Trophoblast cell (in vitro differentiated cells and primary cell): Measurements from ENCODE around the gene UBXN4.

ENCODE experiments used
- DNase-seq, 2 donors: peaks; one replicate each; pipeline ENCODE4 v3.0.0-alpha.2; 2016
- H2AFZ ChIP-seq: 2 replicates; pipeline ENCODE4 v1.6.1; 2013; ENCODE audit warnings: low read length, moderate library complexity, mild to moderate bottlenecking; ENCODE audit not compliant: insufficient read depth, poor library complexity
- H2AK5ac ChIP-seq: 2 replicates; pipeline ENCODE4 v1.6.1; 2013; ENCODE audit warnings: mild to moderate bottlenecking, low read length
- H2BK120ac ChIP-seq: 2 replicates; pipeline ENCODE4 v1.6.1; 2013; ENCODE audit warnings: low read length, mild to moderate bottlenecking, moderate library complexity; ENCODE audit not compliant: insufficient read depth, poor library complexity
- H2BK12ac ChIP-seq: 2 replicates; pipeline ENCODE4 v1.6.1; 2013; ENCODE audit warnings: mild to moderate bottlenecking, low read length, moderate library complexity
- H2BK5ac ChIP-seq: 2 replicates; pipeline ENCODE4 v1.6.1; 2013; ENCODE audit warnings: low read length, low read depth, moderate library complexity, mild to moderate bottlenecking; ENCODE audit not compliant: poor library complexity
- H3K14ac ChIP-seq: 2 replicates; pipeline ENCODE4 v1.6.1; 2013; ENCODE audit warnings: mild to moderate bottlenecking, low read length
- H3K18ac ChIP-seq: 2 replicates; pipeline ENCODE4 v1.6.1; 2013; ENCODE audit warnings: mild to moderate bottlenecking, low read length
- H3K23ac ChIP-seq: 2 replicates; pipeline ENCODE4 v1.6.1; 2013; ENCODE audit warnings: low read length
- H3K27ac ChIP-seq: 2 replicates; pipeline ENCODE4 v1.5.1; 2013; ENCODE audit warnings: low read depth, mild to moderate bottlenecking, inconsistent platforms, low read length, moderate library complexity
- H3K27me3 ChIP-seq: 2 replicates; pipeline ENCODE4 v1.6.1; 2013; ENCODE audit warnings: inconsistent platforms, mild to moderate bottlenecking, low read length, moderate library complexity; ENCODE audit not compliant: insufficient read depth
- H3K36me3 ChIP-seq, 2 experiments: 1 replicate in 1 of 2; 2 replicates in 1 of 2; pipeline ENCODE4 v1.6.1; 2013; ENCODE audit warnings: low read length in 2 of 2, mild to moderate bottlenecking in 2 of 2, moderate library complexity in 1 of 2; ENCODE audit not compliant: insufficient read depth in 2 of 2, control insufficient read depth in 1 of 2
- H3K4ac ChIP-seq: 2 replicates; pipeline ENCODE4 v1.6.1; 2013; ENCODE audit warnings: low read depth, mild to moderate bottlenecking, low read length, moderate library complexity
- H3K4me1 ChIP-seq, 2 experiments: 1 replicate in 1 of 2; 2 replicates in 1 of 2; pipeline ENCODE4 v1.6.1; 2013; ENCODE audit warnings: low read length in 2 of 2, mild to moderate bottlenecking in 2 of 2, moderate library complexity in 1 of 2; ENCODE audit not compliant: insufficient read depth in 2 of 2, control insufficient read depth in 1 of 2
- H3K4me2 ChIP-seq: 2 replicates; pipeline ENCODE4 v1.6.1; 2013; ENCODE audit warnings: inconsistent platforms, mild to moderate bottlenecking, low read length, moderate library complexity
- H3K4me3 ChIP-seq: 2 replicates; pipeline ENCODE4 v1.5.1; 2013; ENCODE audit warnings: mild to moderate bottlenecking, low read depth, low read length, inconsistent platforms
- H3K79me1 ChIP-seq: one replicate; pipeline ENCODE4 v1.6.1; 2013; ENCODE audit warnings: low read length
- H3K79me2 ChIP-seq: 2 replicates; pipeline ENCODE4 v1.6.1; 2013; ENCODE audit warnings: low read length, mild to moderate bottlenecking; ENCODE audit not compliant: control insufficient read depth, insufficient read depth, poor library complexity
- H3K9ac ChIP-seq: 2 replicates; pipeline ENCODE4 v1.6.1; 2013; ENCODE audit warnings: mild to moderate bottlenecking, low read length
- H3K9me3 ChIP-seq: 2 replicates; pipeline ENCODE4 v1.6.1; 2013; ENCODE audit warnings: low read depth, mild to moderate bottlenecking, control low read depth, inconsistent platforms, low read length; ENCODE audit not compliant: insufficient read depth
- H4K12ac ChIP-seq: 2 replicates; pipeline ENCODE4 v1.6.1; 2013; ENCODE audit warnings: low read depth, mild to moderate bottlenecking, low read length, moderate library complexity
- H4K8ac ChIP-seq: 2 replicates; pipeline ENCODE4 v1.6.1; 2013; ENCODE audit warnings: low read depth, mild to moderate bottlenecking, low read length, moderate library complexity
- H4K91ac ChIP-seq: one replicate; pipeline ENCODE4 v1.6.1; 2013; ENCODE audit warnings: low read depth, mild to moderate bottlenecking, low read length, moderate library complexity
- WGBS: extraction: QIAGEN DNeasy Blood & Tissue Kit; methylation state at CpG from one replicate; pipeline ENCODE4 v1.1.7; 2013; ENCODE audit warnings: missing lambda C conversion rate; ENCODE audit not compliant: insufficient read length, insufficient coverage; ENCODE audit errors: extremely low coverage; 5-methylcytosine and 5-hydroxymethylcytosine counted together

The UBXN4 gene

DNA sequence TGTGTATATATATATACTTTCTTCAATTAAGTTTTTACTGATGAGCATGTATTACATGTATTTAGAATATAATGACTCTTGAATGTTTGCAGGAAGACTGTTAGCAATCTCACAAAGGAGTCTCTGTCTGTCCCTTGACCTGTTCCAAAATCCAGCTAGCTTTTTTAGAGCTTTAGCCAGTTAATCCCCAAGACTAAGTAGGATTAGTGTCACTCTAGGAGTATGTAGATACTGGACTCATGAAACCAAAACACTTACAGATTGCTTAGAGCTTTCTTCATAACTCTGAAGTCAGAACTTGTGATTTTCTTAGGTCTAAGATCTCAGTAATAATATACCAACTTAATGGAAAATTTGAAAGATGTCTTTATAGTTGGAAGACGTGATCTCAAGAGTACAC, 2.2 kb downstream of the UBXN4 start:
- Histone ChIP-seq H3K27ac (no peak overlapping the region), H3K18ac (no peak overlapping the region), H3K9ac (no peak overlapping the region), H4K8ac (no peak overlapping the region), H3K4me1 (peaks cover 0 to 3% of the 10 kb centered on the region in 2 experiments), H3K4me3 (no peak overlapping the region), H3K79me1 (peaks cover 8% of the 10 kb centered on the region), H3K4ac (no peak overlapping the region), H3K23ac (no peak overlapping the region), H2BK120ac (no peak overlapping the region), H3K27me3 (no peaks in the 10 kb centered on the region), H3K4me2 (peak overlapping the region; percentile 44), H4K12ac (no peak overlapping the region), H2AK5ac (no peak overlapping the region), H2BK5ac (no peak overlapping the region), H3K14ac (no peak overlapping the region), H3K9me3 (no peaks in the 10 kb centered on the region), H2BK12ac (no peak overlapping the region), H4K91ac (no peak overlapping the region), H2AFZ (no peak overlapping the region), H3K36me3 (peaks cover 9 to 10% of the 10 kb centered on the region in 2 experiments), H3K79me2 (peaks cover 14% of the 10 kb centered on the region)
- no CpG with 5 or more reads among the region's 1 CpG for WGBS
- DNase-seq = no peak

DNA sequence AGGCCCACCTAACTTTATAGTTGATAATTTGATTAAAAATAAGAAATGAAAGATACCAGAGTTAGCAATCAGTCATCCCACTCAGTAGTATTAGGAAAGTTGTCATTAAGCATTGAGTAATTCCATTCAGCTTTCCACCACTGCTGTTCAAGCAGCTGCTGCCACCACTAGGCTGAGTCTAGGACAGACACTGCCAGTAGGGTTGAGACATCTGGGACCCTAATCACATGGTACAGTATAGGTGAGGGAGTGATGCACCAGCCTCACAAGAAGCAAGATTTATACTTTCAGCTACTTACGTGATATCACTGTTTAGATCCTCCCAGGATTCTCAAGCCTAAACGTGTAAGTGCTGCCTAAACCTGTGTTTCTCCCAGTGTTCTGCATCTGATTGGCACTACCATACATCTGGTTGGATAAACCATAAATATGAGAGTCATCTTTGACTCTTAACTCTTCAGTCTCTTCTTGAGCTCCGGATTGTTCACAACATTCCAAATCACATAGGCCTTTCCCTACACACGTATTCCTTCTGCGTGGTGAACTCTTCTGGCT, 3.2 kb downstream of the UBXN4 start:
- H4K91ac ChIP-seq = no peak overlapping the region
- no peak overlapping the region for H4K8ac ChIP-seq
- H2BK5ac ChIP-seq = no peak overlapping the region
- H3K4me1 ChIP-seq = peaks cover 0 to 3% of the 10 kb centered on the region in 2 experiments
- no peak overlapping the region for H2AK5ac ChIP-seq
- no peak overlapping the region for H3K14ac ChIP-seq
- H3K79me2 ChIP-seq = peaks cover 14% of the 10 kb centered on the region
- no peak overlapping the region for H3K4me2 ChIP-seq
- no peak overlapping the region for H3K18ac ChIP-seq
- no peak overlapping the region for H2BK120ac ChIP-seq
- no CpG with 5 or more reads among the region's 5 CpGs for WGBS
- H3K27ac ChIP-seq = no peak overlapping the region
- peak; percentile 16 to 21 for DNase-seq
- H3K79me1 ChIP-seq = peaks cover 8% of the 10 kb centered on the region
- H3K27me3 ChIP-seq = no peaks in the 10 kb centered on the region
- no peak overlapping the region for H4K12ac ChIP-seq
- H3K9ac ChIP-seq = no peak overlapping the region
- no peak overlapping the region for H3K4me3 ChIP-seq
- peaks cover 9 to 10% of the 10 kb centered on the region in 2 experiments for H3K36me3 ChIP-seq
- no peak overlapping the region for H3K23ac ChIP-seq
- H2AFZ ChIP-seq = no peak overlapping the region
- no peak overlapping the region for H2BK12ac ChIP-seq
- H3K9me3 ChIP-seq = no peaks in the 10 kb centered on the region
- peak overlapping the region; percentile 75 for H3K4ac ChIP-seq

DNA sequence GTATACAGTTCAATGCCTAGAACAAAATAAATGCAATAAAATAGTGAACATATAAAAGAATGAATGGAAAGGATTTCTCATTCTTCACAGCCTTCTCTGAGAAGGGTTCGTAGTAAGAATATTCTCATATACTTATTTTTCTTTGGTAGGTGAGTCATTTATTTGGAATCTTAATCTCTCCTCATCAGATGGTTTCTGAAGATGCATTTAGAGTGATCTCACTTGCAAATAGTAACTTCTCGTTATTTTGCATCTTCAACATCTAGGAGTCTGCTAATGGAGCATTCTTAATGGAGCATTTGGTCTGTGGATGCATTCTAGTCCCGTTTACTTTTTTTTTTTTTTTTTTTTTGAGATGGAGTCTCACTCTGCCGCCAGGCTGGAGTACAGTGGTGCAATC, 3.9 kb downstream of the UBXN4 start:
- H4K91ac ChIP-seq = no peak overlapping the region
- H4K8ac ChIP-seq = no peak overlapping the region
- H3K14ac ChIP-seq = no peak overlapping the region
- H3K36me3 ChIP-seq = peaks cover 9 to 10% of the 10 kb centered on the region in 2 experiments
- no peaks in the 10 kb centered on the region for H3K9me3 ChIP-seq
- peak overlapping the region; percentile 76 for H3K4ac ChIP-seq
- H2AK5ac ChIP-seq = no peak overlapping the region
- H2BK5ac ChIP-seq = no peak overlapping the region
- no peak overlapping the region for H2AFZ ChIP-seq
- WGBS = no CpG with 5 or more reads among the region's 4 CpGs
- peaks cover 14% of the 10 kb centered on the region for H3K79me2 ChIP-seq
- no peak overlapping the region for H3K4me3 ChIP-seq
- no peak overlapping the region for H4K12ac ChIP-seq
- no peak overlapping the region for H3K23ac ChIP-seq
- no peak overlapping the region for H3K18ac ChIP-seq
- H3K4me1 ChIP-seq = peaks cover 0 to 3% of the 10 kb centered on the region in 2 experiments
- no peak overlapping the region for H3K27ac ChIP-seq
- no peak overlapping the region for H2BK120ac ChIP-seq
- peaks cover 8% of the 10 kb centered on the region for H3K79me1 ChIP-seq
- peak in 1 of 2 donors; percentile 36 for DNase-seq
- H3K9ac ChIP-seq = no peak overlapping the region
- H3K4me2 ChIP-seq = no peak overlapping the region
- no peaks in the 10 kb centered on the region for H3K27me3 ChIP-seq
- H2BK12ac ChIP-seq = no peak overlapping the region

GRCh38 chr2:135755573-135755972, 13.9 kb downstream of the UBXN4 start:
- Histone ChIP-seq H3K36me3 (peaks cover 24 to 27% of the 10 kb centered on the region in 2 experiments), H4K8ac (no peak overlapping the region), H3K27ac (no peak overlapping the region), H3K23ac (no peak overlapping the region), H3K9me3 (no peaks in the 10 kb centered on the region), H3K79me2 (no peaks in the 10 kb centered on the region), H2BK5ac (no peak overlapping the region), H2BK120ac (no peak overlapping the region), H2AFZ (no peak overlapping the region), H3K9ac (no peak overlapping the region), H3K4me3 (no peak overlapping the region), H4K91ac (no peak overlapping the region), H2AK5ac (no peak overlapping the region), H3K4ac (no peak overlapping the region), H3K79me1 (no peaks in the 10 kb centered on the region), H4K12ac (no peak overlapping the region), H3K27me3 (no peaks in the 10 kb centered on the region), H3K4me2 (no peak overlapping the region), H3K14ac (no peak overlapping the region), H3K18ac (no peak overlapping the region), H3K4me1 (no peaks in the 10 kb centered on the region), H2BK12ac (no peak overlapping the region)
- no CpG with 5 or more reads among the region's 2 CpGs for WGBS
- no peak for DNase-seq
